Measurements from ENCODE around the gene ATP2C1.
A peak's percentile ranks its signal among the peaks of the same experiment; 100 is the strongest.
"Not testable (repeated sequence)": the region's sequence is repeated elsewhere in the genome, so short reads cannot be mapped to it uniquely, and the experiment has no call there.

ATP2C1 gene

DNA sequence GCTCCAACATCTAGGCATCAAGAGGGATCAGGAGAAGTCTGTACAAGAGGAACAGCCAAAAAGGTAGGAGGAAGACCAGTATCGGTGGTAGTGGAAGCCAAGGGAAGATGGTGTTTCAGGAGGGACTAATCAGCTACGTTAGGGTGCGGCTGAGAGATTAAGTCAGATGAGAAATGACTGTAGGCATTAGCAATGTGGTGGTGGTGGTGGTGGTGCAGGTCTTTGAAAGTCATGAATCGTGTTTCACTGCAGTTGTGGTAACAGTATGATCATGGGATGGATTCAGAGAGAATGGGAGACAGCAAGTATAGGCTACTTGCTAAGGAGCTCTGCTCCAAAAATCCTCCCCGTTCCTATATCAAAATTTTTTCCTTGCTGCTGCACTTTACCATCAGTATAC lies 97.2 kb downstream of the ATP2C1 start:
- DNase-seq: no peak

DNA sequence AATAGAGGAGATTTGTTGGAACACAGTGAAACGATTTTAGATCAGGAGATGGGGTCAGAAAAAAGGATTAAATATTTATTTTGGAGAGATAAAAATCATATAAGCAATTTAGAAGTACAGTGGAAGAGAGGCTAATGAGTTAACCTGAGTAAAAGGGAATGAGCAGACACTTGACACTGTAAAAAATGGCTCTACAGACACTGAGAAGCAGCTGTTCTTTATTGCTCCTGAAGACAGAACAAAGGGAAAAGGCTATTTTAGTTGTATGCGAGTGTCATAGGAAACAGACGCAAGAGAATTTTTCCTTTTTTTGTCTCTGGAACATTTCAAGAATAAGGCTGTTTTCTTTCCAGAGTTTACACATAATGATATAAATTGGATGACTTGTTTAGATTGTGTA lies 98.5 kb downstream of the ATP2C1 start:
- no peak for DNase-seq

- no peak for DNase-seq
These were observed 103.4 kb downstream of the ATP2C1 start for GRCh38 chr3:130997289-130997688.

DNA sequence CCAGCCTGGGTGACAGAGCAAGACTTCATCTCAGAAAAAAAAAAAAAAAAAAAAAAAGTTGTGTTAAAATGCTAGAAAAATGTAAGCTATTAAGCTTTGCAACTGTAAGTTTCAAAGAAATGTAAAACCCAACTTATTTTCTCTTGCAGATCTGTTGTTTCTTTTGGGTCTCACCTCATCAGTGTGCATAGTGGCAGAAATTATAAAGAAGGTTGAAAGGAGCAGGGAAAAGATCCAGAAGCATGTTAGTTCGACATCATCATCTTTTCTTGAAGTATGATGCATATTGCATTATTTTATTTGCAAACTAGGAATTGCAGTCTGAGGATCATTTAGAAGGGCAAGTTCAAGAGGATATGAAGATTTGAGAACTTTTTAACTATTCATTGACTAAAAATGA lies 107.2 kb downstream of the ATP2C1 start:
- DNase-seq: no peak

GRCh38 chr3:131004603-131005002 lies 110.7 kb downstream of the ATP2C1 start:
- no peak for DNase-seq

GRCh38 chr3:131007256-131007655 lies 113.4 kb downstream of the ATP2C1 start:
- no peak for DNase-seq

GRCh38 chr3:131007782-131008181 lies 113.9 kb downstream of the ATP2C1 start:
- DNase-seq: no peak

GRCh38 chr3:131008326-131008725 lies 114.4 kb downstream of the ATP2C1 start:
- DNase-seq: no peak

DNA sequence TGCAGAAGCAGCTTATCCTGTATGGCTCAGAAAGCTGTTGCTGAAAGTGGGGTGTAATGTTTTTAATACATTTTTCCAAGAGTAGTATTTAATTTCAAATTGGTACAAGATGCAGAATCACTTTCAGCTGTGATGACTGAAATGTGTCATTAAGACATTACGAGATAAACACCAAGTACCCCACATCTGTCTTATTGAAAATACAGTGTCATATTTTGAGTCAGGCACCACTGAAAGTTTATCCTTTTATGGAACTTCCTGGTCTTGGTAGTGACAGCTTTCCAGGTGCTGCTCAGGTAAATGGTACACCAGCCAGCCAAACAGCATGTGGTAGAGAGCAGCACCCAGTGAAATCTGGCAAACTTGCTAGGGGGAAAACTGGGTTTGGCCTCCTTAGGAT lies 115.8 kb downstream of the ATP2C1 start:
- DNase-seq: no peak

GRCh38 chr3:131018970-131019369 lies 125.1 kb downstream of the ATP2C1 start:
- no peak for DNase-seq

GRCh38 chr3:131020122-131020693 lies 126.3 kb downstream of the ATP2C1 start:
- DNase-seq: no peak

DNA sequence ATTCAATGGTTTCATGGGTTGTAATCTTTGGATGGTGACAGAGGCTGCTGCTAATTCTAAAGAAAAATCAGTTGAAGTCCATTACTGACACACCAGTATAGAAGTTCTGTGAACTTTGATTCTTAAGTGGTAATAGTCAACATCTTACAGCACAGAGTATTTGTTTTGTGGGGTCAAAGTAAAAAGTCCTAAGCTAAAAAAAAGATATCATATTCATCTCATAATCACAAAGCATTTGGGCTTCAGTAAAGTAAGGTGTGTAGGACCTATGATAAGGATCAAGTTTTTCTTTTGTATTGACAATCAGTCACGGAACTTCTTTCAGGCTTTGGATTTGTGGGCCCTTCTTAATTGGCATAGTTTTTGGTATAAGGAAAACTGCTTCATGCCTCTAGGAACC lies 131.7 kb downstream of the ATP2C1 start:
- no peak for DNase-seq

- peak; percentile 58 for DNase-seq
These were observed 132.7 kb downstream of the ATP2C1 start, which contains the start of the genes ASTE1 and NEK11 for GRCh38 chr3:131026321-131027151. Gene ASTE1, minus strand, starts transcription at chr3:131026825. Its CDS starts 1,519 bp downstream, at chr3:131025306. Gene NEK11, plus strand, starts transcription at chr3:131026877. Its CDS starts 2,832 bp downstream, at chr3:131029709.

GRCh38 chr3:131028844-131029243 lies 135.0 kb downstream of the ATP2C1 start:
- no peak for DNase-seq

GRCh38 chr3:131031660-131032059 lies 137.8 kb downstream of the ATP2C1 start:
- no peak for DNase-seq

DNA sequence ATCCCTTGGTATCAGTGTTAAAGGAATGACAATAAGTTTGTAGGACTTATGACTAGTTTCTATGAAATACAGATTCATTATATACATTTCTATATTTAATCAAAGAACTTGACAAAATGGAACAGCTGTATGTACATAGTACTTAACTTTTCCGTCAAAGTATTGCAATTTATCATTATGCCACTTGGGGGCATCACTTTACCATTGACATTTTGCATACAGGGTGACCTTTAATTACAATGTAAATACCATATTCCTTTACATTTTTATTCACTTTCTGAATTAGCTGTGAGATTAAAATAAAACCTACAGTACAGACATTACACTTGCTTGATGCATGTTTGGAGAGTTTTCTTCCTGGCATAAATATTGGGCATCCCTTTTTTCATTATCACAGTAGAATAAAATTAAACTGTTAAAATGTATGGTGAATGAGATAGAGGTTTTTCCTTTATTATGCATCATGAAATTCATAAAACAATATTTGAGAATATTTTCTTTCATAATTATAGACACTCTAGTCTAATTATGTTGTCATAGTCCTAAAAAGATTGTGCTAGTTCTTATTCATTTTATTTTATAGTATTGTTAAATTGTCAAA lies 139.7 kb downstream of the ATP2C1 start:
- DNase-seq: peak; percentile 44

- DNase-seq: no peak
These were observed 142.4 kb downstream of the ATP2C1 start for GRCh38 chr3:131036200-131036816.

GRCh38 chr3:131036986-131037385 lies 143.1 kb downstream of the ATP2C1 start:
- DNase-seq: no peak

GRCh38 chr3:131038326-131038725 lies 144.4 kb downstream of the ATP2C1 start:
- DNase-seq: no peak

- DNase-seq: not testable (repeated sequence)
These were observed 148.5 kb downstream of the ATP2C1 start for GRCh38 chr3:131042271-131042985.

DNA sequence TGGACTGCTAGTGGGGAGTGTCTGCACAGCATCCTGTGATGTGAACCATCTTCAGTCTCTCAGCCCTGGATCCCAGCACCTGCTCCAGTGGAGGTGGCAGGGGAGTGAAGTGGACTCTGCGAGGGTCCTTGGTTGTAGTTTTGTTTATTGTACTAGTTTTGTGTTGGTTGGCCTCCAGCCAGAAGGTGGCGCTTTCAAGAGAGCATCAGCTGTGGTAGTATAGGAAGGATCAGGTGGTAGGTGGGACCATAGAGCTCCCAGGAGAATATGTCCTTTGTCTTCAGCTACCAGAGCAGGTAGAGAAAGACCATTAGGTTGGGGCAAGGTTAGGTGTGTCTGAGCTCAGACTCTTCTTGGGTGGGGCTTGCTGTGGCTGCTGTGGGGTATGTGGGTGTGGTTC lies 153.7 kb downstream of the ATP2C1 start:
- DNase-seq: no peak

DNA sequence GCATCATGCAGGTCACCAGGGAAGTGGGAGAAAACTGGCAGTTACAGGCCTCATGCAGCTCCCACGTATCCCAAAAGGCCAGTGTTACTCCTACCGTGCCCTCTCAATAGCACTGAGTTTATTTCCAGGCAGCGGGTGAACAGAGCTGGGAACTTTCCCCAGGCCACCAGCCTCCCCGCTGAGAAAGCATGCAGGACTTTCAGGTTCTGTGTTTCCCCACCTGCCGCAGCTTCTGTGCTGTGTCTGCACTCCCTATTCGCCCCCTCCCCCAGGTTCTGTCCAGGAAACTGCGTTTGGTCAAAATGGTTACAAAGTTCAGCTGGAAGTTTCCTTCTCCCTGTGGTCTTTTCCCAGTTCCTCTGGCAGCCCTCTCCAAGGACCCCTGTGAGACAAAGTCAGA lies 154.1 kb downstream of the ATP2C1 start:
- no peak for DNase-seq

DNA sequence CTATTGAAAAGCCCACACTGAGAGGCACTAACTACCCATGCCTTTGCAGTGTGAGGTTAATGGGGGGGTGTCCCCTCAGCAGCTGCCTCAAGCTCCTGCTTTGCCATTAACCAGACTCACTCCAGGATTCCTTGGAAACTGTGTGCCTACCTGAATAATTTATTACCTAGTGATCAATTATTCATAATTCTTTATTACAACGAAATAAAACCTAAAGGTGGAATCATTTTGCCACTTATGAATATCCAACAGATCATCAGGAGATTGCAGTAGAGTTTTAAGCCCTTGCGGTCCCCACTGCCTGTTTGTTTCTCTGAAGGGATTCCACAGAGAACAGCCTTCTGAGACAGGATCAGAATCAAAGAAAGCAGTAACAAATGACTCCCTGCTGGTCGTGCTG lies 156.1 kb downstream of the ATP2C1 start:
- DNase-seq: no peak
